Measurements from ENCODE around the gene CLIC5. TPM values are rescaled to one million over a fixed set of nuclear protein-coding genes. Genes with fewer than 3 reads are reported as not detected.

CLIC5 gene
- total RNA-seq, 1 donor = 0.52 TPM

- Histone ChIP-seq H3K4me3 (ENCODE audit: low read length) (no peak overlapping the region), H3K9me3 (ENCODE audit: low read depth, low read length) (no peaks in the 10 kb centered on the region), H3K4me1 (ENCODE audit: insufficient read depth, low read length) (no peaks in the 10 kb centered on the region), H3K27me3 (ENCODE audit: insufficient read depth, low read length) (no peaks in the 10 kb centered on the region)
These were observed 116.5 kb downstream of the CLIC5 start for GRCh38 chr6:45898941-45899682.

DNA sequence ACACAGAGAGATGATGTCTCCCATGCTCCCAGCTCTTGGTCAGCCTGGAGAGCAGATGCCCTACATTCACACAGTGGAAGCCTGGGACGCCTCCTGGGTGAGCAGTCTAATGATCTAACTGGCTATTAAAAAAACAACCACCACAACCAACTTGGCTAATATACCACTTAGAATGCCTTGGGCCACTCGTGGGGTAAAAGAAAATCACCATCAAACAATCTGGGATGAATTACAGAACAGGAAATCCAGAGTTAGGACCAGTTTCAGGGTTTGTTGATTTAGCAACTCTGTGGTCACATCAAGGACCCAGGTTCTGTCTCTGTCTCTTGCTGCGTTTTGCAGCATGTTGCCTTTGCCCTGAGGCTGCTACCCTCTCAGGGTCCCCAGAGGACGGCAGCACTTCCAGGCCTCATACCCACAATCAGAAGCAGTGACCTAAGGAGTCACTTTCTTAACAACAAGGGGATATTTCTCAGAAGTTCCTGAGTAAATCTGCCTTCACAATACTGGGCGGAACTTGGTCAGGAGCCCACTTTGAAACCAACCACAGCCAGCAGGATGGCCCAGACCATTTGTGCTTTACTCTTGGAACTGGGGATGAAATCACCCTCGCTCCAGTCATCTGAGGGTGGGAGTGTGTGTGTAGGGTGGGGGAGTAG is 118.7 kb downstream of the CLIC5 start:
- H3K27me3 ChIP-seq (ENCODE audit: insufficient read depth, low read length) = no peaks in the 10 kb centered on the region
- no peak overlapping the region for H3K4me3 ChIP-seq (ENCODE audit: low read length)
- no peaks in the 10 kb centered on the region for H3K9me3 ChIP-seq (ENCODE audit: low read depth, low read length)
- no peaks in the 10 kb centered on the region for H3K4me1 ChIP-seq (ENCODE audit: insufficient read depth, low read length)

DNA sequence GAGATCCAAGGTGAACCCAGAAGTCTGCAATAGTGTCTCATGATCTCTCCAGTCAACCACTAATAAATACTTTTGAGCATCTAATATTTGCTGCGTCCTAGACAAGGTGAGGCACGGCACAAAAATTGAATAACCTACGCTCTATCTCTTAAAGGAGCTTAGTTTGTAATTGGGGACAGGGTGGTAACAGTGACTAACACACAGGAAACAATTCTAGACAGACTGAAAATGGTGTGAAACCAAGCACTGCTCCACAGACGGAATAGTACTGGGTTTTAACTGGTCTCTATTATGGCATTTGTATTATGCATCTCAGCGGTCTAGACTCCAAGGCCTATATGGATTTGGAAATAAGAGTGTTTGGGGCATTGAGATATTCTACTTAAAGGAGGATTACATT is 120.1 kb downstream of the CLIC5 start:
- H3K9me3 ChIP-seq (ENCODE audit: low read depth, low read length) = no peaks in the 10 kb centered on the region
- no peaks in the 10 kb centered on the region for H3K27me3 ChIP-seq (ENCODE audit: insufficient read depth, low read length)
- no peaks in the 10 kb centered on the region for H3K4me1 ChIP-seq (ENCODE audit: insufficient read depth, low read length)
- no peak overlapping the region for H3K4me3 ChIP-seq (ENCODE audit: low read length)

GRCh38 chr6:45892696-45893245 is 122.9 kb downstream of the CLIC5 start:
- H3K27me3 ChIP-seq (ENCODE audit: insufficient read depth, low read length) = no peaks in the 10 kb centered on the region
- no peak overlapping the region for H3K4me3 ChIP-seq (ENCODE audit: low read length)
- H3K9me3 ChIP-seq (ENCODE audit: low read depth, low read length) = no peaks in the 10 kb centered on the region

GRCh38 chr6:45892196-45892595 is 123.5 kb downstream of the CLIC5 start:
- no peaks in the 10 kb centered on the region for H3K27me3 ChIP-seq (ENCODE audit: insufficient read depth, low read length)
- H3K4me3 ChIP-seq (ENCODE audit: low read length) = no peak overlapping the region
- H3K9me3 ChIP-seq (ENCODE audit: low read depth, low read length) = no peaks in the 10 kb centered on the region
- H3K4me1 ChIP-seq (ENCODE audit: insufficient read depth, low read length) = no peaks in the 10 kb centered on the region

More at GRCh38 chr6:45892696-45893245, 122.9 kb downstream of the CLIC5 start:
- no peaks in the 10 kb centered on the region for H3K4me1 ChIP-seq (ENCODE audit: insufficient read depth, low read length)

- Histone ChIP-seq H3K9me3 (ENCODE audit: low read depth, low read length) (no peaks in the 10 kb centered on the region), H3K4me1 (ENCODE audit: insufficient read depth, low read length) (no peaks in the 10 kb centered on the region), H3K27me3 (ENCODE audit: insufficient read depth, low read length) (no peaks in the 10 kb centered on the region), H3K4me3 (ENCODE audit: low read length) (no peak overlapping the region)
These were observed 128.9 kb downstream of the CLIC5 start for GRCh38 chr6:45886776-45887175.

DNA sequence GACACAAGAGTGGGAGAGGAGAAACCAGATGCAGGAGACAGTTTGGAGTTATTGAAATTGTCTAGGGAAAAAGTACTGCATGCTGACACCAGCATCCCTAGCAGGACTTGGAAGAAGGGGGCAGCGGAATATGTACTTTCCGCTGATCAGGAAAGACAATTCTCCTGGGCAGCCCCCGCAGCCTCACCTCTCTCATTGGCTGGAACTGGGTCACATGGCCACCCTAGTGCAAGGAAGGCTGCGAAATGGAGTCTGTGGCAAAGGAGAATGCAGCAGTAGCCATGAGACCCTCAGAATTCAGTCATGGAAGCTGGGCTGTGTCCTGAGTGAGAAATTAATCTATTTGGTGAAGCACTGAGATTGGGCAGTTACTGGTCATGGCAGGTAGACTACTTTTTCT is 131.3 kb downstream of the CLIC5 start:
- Histone ChIP-seq H3K9me3 (ENCODE audit: low read depth, low read length) (no peaks in the 10 kb centered on the region), H3K4me3 (ENCODE audit: low read length) (no peak overlapping the region), H3K27me3 (ENCODE audit: insufficient read depth, low read length) (no peaks in the 10 kb centered on the region), H3K4me1 (ENCODE audit: insufficient read depth, low read length) (no peaks in the 10 kb centered on the region)

DNA sequence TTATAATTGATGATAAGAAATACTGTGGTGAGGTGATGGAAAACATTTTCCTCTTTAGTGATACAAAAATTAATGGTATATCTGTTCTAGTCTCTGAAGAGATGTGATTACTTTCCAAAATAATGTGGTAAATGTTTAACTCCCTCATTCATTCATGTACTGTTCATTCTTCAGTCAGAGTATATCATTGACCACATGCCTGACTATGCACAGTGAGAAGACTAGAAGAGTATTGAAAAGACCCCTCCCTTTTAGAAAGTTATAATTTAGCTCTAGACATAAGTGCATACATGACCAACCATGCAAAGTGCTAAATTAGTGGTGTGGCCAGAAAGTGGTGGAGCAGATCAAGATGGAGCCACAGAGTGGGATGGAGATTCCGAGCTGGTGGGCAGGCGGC is 133.0 kb downstream of the CLIC5 start:
- Histone ChIP-seq H3K4me3 (ENCODE audit: low read length) (no peak overlapping the region), H3K4me1 (ENCODE audit: insufficient read depth, low read length) (no peaks in the 10 kb centered on the region), H3K9me3 (ENCODE audit: low read depth, low read length) (no peaks in the 10 kb centered on the region), H3K27me3 (ENCODE audit: insufficient read depth, low read length) (no peaks in the 10 kb centered on the region)

GRCh38 chr6:45881705-45882467 is 133.8 kb downstream of the CLIC5 start:
- Histone ChIP-seq H3K27me3 (ENCODE audit: insufficient read depth, low read length) (no peaks in the 10 kb centered on the region), H3K4me3 (ENCODE audit: low read length) (no peak overlapping the region), H3K9me3 (ENCODE audit: low read depth, low read length) (no peaks in the 10 kb centered on the region), H3K4me1 (ENCODE audit: insufficient read depth, low read length) (no peaks in the 10 kb centered on the region)

DNA sequence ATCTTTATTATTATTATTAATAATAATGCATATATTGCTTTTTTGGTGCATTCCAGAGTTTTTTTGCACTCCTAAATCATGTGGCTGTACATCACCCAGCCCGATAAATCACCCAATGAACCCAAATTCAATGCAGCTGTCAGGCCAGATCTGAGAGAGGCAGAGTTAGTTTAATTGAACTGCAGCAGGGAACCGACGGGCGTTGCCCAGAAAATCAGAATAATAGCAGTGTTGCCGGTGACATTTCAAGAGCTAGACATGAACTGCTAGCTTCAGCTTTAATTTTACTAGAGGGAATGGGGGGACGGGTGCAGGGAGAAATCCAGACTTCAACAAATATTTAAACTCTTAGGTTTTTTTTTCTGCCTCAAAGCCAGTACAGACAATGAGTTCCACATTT is 135.0 kb downstream of the CLIC5 start:
- Histone ChIP-seq H3K4me1 (ENCODE audit: insufficient read depth, low read length) (no peaks in the 10 kb centered on the region), H3K27me3 (ENCODE audit: insufficient read depth, low read length) (no peaks in the 10 kb centered on the region), H3K9me3 (ENCODE audit: low read depth, low read length) (no peaks in the 10 kb centered on the region), H3K4me3 (ENCODE audit: low read length) (no peak overlapping the region)

- Histone ChIP-seq H3K9me3 (ENCODE audit: low read depth, low read length) (no peaks in the 10 kb centered on the region), H3K4me3 (ENCODE audit: low read length) (no peak overlapping the region), H3K4me1 (ENCODE audit: insufficient read depth, low read length) (no peaks in the 10 kb centered on the region), H3K27me3 (ENCODE audit: insufficient read depth, low read length) (no peaks in the 10 kb centered on the region)
These were observed 135.5 kb downstream of the CLIC5 start for GRCh38 chr6:45880159-45880558.

DNA sequence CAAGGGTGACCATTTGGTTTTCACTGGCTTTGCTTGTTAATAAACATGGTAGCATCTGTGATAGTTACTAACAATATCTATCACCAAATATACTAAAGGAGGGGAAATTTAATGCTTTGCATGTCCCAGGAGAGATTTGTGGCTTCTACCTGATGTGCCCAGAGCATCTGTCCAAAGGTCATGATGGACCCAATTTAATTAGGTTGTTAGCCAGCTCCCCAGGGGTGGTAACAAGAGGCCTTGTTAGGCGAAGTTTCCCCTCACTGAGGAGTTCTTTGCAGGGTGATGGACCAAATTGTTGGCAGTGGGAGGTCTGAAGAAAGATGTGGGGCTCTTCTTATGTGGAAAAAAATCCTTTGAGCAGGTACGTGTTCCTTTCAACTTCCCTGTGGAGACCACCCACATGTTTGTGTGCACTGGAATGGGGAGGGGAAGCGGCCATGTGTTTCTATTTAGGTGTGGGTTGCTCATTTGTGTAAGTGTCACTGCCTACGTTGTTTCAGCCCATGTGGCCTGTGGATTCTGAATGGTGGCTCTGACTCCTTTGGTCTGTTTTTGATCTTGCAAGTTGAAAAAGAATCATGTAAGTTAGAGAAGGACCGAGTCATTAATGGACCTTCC is 137.6 kb downstream of the CLIC5 start:
- H3K27me3 ChIP-seq (ENCODE audit: insufficient read depth, low read length) = no peaks in the 10 kb centered on the region
- H3K4me3 ChIP-seq (ENCODE audit: low read length) = no peak overlapping the region
- no peaks in the 10 kb centered on the region for H3K4me1 ChIP-seq (ENCODE audit: insufficient read depth, low read length)
- no peaks in the 10 kb centered on the region for H3K9me3 ChIP-seq (ENCODE audit: low read depth, low read length)

DNA sequence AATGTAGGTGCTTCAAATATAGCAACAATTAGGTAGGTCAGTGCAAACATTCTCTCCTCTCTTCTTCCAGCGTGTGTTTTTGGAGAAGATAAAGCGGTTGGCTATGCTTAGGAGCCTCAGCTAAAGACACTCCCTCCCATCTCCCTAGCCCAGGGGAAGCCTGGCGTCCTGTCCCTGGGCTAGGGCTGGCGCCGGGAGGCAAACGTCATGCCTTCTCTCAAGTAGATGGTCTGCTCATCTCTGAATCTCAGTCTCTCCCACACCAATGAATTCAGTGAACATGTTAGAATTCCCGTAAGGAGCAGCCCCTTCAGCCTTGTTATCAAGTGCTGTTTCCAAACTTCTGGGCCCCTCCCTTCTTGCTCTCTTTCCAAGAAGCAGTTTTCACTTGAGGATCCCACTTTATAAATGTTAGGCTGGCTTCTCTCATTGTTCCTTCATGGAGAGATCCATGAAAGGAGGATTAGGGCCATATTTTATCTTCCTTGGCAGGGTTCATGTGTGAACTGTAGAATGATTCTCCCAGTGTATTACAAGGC is 142.8 kb downstream of the CLIC5 start:
- no peaks in the 10 kb centered on the region for H3K4me1 ChIP-seq (ENCODE audit: insufficient read depth, low read length)
- H3K4me3 ChIP-seq (ENCODE audit: low read length) = no peak overlapping the region
- H3K9me3 ChIP-seq (ENCODE audit: low read depth, low read length) = no peaks in the 10 kb centered on the region
- H3K27me3 ChIP-seq (ENCODE audit: insufficient read depth, low read length) = no peaks in the 10 kb centered on the region

DNA sequence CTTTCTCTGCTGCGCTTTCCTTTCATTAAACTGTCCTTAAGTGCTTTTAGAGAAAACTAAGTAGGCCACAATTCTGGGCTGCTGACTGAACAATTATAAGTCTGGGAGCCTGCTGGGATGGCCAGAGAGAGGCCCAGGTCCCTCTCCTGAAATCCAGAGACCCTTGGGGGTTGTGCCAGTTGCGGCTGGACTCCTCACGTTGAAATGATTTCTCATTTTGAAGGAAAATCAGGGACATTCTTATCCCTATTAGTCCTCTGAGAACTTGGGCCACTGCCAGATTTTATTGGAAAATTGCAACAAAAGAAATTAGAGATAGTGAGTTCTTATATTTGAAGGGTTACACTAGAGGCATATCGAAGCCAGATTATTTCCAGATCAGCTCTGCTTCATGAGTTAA is 145.1 kb downstream of the CLIC5 start:
- Histone ChIP-seq H3K4me3 (ENCODE audit: low read length) (no peak overlapping the region), H3K9me3 (ENCODE audit: low read depth, low read length) (no peaks in the 10 kb centered on the region), H3K27me3 (ENCODE audit: insufficient read depth, low read length) (no peaks in the 10 kb centered on the region), H3K4me1 (ENCODE audit: insufficient read depth, low read length) (no peaks in the 10 kb centered on the region)

DNA sequence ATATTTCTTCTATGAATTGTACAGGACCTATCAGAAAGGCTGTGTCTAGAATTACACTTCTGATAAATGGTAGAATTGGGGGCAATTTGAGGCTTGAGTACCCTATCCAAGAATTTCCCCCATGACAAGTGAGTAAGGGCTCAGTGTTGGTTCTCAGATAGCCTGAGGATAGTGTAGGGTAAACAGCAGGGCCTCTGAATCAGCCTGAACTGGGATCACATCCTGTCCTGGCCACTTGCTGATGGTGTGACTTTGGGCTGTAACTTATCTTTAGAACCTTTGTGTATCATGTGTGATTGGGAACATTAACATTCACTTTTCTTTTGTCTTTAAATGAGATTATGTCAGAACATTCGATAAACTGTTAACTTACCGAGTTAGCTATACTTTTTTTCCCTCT is 151.0 kb downstream of the CLIC5 start:
- H3K27me3 ChIP-seq (ENCODE audit: insufficient read depth, low read length) = no peaks in the 10 kb centered on the region
- H3K9me3 ChIP-seq (ENCODE audit: low read depth, low read length) = no peaks in the 10 kb centered on the region
- no peaks in the 10 kb centered on the region for H3K4me1 ChIP-seq (ENCODE audit: insufficient read depth, low read length)
- H3K4me3 ChIP-seq (ENCODE audit: low read length) = no peak overlapping the region

Data from mononuclear cell (primary cell).